Neural progenitor cell (in vitro differentiated cells): ENCODE measurements around the gene POLH.

ENCODE experiments used
- CTCF ChIP-seq: fragments of 200-600 bp; sonication (generic); IDR thresholded peaks from 2 replicates; pipeline ENCODE4 v1.5.1; 2017; ENCODE audit warnings: antibody characterized with exemption, mild to moderate bottlenecking
- EZH2 ChIP-seq: fragments of 200-600 bp; sonication (generic); IDR thresholded peaks from 2 replicates; pipeline ENCODE4 v1.6.1; 2017; ENCODE audit warnings: antibody characterized with exemption, mild to moderate bottlenecking, moderate library complexity

- TF ChIP-seq CTCF = no peak
- TF ChIP-seq EZH2 = no peak
Measured at GRCh38 chr6:43629505-43630300, 53.7 kb downstream of the POLH start.
